ENCODE measurements around the gene PKP1.

DNA sequence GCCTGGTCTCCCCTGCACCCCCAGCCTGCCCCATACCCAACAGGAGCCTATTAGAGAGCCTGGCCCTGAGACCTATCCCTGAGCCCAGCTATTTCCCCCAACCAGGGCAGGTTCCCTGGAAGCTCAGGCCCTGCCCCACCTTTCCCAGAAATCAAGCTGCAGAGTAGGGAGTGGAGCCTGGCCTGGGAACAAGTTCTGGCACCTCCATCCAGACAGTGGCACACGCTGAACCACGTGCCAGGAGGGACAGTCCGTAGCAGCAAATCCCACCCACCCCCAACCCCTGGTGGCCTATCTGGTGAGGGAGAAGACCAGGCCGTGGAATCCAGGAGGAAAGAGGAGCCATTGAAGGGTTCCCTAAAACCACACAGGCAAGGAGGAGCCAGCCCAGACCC, 71.6 kb downstream of the PKP1 start:
- TF ChIP-seq POLR2A (IDR thresholded peaks at IDR 0.05; ENCODE audit: low read length) (no peak), GATA1 (IDR thresholded peaks at IDR 0.05; ENCODE audit: low read depth, low read length) (no peak)

All from erythroblast (primary cell).